Activated CD4-positive, CD25-positive, alpha-beta regulatory T cell treated with anti-CD3 and anti-CD28 coated beads, Interleukin-2, amount 50 U/mL, for 16 hours (primary cell): Measurements from ENCODE around the gene ERCC3.
"Not testable (repeated sequence)": the region's sequence is repeated elsewhere in the genome, so short reads cannot be mapped to it uniquely, and the experiment has no call there.

Source experiments
- DNase-seq: peaks from one replicate; pipeline ENCODE4 v3.0.0-alpha.2; 2020; ENCODE audit warnings: low read depth, low spot score

The ERCC3 gene

DNA sequence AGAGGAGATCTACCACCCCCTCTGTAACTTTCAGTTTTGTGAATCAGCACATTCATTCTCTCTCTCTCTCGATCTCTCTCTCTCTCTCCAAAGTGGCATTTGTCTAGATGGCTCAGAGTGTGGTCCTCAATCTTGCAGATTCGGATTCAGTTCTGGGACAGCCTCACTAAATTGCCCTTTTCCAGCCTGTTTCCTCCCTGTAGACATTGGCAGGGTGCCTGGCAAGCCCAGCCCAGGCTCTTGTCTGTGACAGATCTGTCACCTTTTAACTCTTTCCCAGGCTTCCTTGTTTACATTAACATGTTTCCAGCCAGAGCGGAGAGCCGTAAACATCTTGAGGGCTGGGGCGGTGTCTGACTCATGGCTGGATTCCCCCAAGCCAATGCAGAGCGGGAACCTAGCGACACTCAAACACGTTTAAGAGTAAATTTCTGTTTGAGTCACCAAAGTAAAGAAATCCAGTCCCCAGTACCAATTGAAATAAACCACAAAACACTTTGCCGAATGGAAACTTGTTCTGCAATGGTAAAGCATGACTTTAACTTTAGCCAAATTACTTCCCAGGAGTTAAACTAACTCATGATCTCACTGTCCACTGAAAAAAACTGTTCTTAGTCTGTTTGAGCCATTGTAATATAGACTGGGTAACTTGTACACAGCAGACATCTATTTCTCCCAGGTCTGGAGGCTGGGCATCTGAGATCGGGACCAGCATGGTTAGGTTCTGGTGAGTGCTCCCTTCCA lies 67.3 kb downstream of the ERCC3 start:
- DNase-seq: no peak

DNA sequence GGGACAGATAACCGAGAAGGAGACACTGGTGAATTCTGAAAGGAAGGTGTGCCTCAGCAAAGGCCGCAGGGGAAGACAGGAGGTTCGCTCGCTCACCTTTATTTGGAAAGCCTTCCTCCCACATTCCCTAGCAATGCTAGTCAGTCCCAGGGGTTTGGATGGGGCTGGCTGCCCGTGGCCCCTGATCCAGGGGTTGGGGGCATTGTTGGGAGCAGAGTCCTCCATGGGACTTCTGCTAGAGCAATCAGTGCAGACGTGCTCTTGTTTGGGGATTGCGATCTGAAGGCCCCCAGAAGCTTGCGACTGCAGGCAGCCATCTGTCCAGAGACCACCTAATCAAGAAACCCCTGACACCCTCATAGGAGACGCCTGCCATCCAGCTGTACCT lies 67.8 kb downstream of the ERCC3 start:
- no peak for DNase-seq

DNA sequence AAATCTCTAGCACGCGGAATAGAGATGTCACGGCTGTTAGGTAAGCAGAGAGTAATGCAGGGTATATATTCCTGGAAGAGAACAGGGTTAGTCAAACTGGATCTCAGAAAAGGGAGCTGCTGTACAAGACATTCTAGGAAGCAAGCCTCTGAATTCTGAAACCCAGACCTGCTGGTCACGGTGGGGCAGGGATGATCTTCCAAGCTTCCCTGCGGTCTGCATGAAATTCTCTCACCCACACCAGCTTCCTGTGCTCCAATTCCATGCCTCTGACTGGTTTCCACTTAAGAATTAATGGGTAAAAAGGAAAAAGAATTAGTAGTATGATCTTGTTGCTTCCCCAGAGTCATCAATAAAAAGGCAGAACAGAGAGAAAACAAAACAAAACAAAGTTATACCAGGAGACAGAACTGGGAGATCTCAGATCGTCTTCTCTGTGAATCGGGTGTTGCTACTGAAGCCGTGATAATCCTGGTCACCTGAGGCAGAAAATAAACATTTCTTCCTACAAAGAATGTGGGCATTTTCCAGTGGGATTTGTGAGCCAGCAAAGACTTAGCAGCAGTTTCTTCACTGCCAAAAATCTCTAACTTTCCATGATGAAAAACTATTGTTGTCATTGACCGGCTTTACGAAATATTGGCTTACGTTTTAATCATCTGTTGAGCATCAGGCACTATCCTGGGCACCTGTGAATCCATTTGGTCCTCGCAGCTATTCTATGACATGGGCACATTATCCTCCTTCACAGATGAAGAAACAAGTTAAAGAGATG lies 68.6 kb downstream of the ERCC3 start:
- DNase-seq: no peak

DNA sequence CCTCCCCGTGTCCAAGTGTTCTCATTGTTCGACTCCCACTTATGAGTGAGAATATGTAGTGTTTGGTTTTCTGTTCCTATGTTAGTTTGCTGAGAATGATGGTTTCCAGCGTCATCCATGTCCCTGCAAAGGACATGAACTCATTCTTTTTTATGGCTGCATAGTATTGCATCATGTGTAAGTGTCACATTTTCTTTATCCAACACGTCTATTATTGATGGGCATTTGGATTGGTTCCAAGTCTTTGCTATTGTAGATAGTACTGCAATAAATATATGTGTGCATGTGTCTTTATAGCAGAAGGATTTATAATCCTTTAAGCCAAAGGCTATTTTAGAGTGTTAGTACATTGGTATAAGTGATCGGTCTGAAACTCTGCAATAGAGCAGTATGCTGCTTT lies 69.8 kb downstream of the ERCC3 start:
- DNase-seq: not testable (repeated sequence)

DNA sequence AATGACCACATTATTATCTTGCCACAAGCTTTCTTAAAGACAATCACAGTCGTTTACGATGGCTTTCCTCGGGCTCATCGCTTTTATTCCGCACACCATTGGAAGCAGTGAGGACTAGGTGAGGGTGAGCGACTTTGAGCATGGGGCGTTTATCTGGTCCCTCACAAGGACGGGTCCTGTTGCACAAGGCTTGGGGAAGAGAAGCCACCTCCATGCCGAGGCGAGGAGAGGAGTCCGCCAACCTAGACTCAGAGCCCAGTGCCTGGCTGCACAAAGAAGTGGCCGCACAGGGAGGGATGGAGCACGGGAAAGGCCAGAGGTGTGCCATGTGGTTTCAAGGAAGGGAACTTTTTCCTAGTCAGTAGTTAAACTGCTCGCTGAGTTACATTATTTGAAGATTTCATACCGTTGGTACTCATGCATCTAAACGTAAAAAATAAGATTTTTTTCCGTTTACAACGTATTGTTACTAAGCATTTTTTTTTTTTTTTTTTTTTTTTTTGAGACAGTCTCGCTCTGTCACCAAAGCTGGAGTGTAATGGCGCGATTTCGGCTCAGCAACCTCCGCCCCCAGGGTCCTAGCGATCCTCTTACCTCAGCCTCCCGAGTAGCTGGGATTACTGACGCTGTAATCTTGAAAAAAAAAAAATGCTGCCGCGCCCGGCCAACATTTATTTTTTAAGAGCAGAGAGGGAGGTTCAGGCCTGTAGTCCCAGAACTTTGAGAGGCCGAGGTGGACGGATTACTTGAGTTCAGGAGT lies 73.0 kb downstream of the ERCC3 start:
- DNase-seq: no peak

DNA sequence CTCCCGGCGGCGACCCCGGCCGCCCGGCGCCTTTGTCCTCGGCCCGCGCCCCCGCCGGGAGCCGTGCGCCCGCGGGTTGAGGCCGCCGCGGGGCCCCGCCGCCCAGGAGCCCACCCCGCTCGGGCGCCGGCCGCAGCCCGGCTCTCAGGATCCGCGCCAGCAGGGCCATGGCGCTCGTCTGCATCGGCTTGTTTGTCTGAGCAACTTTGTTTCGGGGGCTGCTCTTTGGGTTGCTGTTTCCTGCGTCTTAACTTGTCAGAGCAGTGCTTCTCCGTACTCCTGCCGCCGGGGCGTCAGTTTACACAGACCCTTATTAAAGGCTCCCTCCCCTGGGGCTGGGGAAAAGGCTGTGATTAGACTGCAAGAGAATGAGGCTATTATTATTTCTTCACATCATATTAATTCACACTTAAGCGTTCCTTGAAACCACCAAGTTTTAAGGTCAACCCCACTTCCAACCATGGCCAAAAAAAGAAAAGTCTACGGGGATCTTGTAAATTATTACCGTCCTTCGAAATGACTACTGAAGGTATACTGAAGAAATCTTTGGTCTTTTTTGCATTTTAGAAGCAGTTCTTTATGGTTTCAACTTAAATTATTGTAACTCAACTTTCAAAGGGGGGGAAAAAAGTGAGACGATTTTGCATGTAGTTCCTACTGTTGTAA lies 73.7 kb downstream of the ERCC3 start, which contains the start of gene CYP27C1:
Gene CYP27C1, minus strand, starts transcription at position 198 of the 666 bp plus-strand sequence. Its CDS starts 29 bp downstream, at position 169.
- DNase-seq: no peak

DNA sequence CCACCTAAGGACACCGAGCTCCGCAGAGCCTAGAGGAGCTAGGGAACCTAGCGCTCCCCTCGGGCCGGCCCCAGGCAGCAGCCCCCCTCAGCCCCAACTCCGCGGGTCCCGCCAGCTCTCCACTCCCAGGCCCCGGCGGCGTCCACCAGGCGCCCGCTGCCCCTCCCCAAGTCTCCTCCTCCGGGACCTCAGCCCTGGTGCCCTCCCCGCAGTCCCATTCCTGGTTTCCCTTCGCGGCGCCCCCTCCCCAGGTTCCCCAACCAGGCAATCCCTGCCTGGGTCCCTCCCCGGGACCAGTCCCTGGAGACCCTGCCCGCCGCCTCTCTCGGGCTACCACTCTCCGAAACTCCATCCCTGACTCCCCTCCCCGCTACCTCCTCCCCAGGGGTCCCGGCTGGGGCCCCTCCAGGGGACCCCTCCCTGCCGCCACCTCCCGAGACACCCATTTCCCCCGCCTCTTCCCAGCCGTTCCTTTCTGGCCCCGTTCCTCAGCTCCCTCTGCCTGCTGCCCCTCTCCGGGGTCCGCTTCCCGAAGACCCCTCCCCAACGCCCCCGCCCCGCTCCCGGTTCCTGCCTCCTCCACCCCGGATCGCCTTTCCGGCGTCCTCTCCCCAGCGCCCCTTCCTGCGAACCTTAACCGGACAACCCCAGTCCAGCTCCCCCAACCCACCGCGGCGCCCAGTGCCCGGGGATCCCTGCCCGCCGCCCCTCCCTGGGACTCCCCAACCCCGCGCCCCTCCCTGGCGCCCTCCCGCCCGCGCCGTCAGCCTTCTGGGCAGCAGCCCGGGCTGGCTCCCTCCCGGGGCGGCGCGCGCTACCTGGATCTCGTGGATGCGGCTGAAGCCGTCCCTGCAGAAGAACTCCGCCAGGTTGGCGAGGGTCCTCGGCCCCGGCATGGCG lies 74.5 kb downstream of the ERCC3 start:
- DNase-seq: no peak

DNA sequence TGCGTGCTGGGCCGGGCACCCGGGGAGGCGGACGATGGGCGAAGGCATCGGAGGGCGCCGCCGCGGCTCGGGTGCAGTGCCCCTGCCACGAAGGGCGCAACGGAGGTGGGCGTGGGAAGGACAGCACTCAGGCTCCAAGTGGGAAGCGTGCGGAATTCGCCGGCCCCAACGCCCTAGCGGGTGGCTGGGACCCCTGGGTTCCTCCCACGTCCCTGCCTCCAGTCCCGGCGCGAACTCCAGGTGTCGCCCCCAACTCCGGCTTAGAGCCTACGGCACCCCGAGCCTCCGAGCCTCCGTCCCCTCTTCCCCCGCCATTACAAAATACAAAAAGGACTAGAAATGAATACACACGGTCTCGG lies 75.2 kb downstream of the ERCC3 start:
- DNase-seq: no peak

DNA sequence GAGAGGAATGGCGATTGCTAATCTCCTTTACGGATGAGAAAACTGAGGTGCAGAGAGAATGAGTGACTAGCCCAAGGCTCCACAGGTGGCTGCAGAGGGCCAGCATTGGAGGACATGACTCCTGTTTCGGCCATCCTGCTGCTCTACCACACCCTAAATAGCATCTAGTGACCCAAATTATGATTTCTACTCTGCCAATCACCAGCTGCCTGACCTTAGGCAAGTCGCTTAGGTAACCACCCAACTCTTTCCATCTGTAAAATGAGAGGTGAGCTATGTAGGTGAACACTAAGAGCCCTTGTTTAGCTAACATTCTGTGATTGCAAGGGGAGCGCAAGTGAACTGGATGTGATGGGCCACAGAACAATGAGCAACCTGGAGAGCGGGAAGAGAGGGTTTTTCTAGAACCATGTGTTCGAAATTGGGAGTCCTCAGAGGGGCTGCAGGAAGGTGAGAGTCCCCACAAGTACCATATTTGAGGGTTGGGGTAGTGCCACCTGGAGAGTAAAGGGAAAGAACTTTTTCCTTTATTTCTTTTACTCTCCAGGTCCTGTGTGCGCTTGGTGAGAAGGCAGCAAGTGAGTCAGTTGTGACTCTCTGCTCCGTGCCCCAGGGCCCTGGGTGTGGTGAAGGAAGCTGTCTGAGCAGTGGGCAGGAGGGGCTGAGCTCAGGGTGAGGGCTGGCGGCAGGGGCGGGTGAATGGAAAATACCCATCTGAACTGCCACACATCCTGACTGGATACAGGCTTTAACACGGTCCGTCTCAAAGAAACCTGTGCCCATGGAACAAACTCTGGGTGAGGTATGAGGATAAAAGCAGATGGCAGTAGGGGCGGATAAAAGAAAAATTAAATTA lies 76.2 kb downstream of the ERCC3 start:
- DNase-seq: no peak

DNA sequence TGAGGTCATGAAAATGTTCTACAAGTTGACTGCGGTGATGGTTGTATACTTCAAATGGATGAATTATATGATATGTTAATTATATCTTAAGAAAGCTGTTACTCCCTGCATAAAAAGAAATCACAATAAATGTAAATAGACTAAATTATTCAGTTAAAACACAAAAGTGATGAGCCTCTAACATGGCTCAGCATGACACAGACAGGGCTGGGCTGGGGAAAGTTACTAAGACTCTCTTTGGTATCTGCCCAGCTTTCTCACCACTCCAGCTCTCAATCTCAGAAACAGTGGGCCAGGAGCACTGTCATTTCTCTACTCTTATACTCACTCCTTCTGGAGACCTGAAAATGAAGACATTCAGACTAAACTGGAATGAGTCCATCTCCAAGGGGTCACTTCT lies 77.4 kb downstream of the ERCC3 start:
- no peak for DNase-seq

DNA sequence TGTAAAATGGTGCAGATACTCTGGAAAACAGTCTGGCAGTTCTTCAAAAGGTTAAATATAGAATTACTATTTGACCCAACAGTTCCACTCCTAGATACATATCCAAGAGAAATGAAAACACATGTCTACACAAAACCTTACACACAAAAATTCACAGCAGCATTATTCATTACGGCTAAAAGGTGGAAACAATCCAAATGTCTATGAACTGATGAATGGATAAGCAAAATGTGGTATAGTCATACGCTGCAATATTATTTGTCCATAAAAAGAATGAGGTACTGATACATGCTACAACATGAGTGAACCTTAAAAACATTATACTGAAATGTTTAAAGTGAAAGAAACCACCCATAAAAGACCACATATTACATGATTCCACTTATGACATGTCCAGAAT lies 77.8 kb downstream of the ERCC3 start:
- no peak for DNase-seq

DNA sequence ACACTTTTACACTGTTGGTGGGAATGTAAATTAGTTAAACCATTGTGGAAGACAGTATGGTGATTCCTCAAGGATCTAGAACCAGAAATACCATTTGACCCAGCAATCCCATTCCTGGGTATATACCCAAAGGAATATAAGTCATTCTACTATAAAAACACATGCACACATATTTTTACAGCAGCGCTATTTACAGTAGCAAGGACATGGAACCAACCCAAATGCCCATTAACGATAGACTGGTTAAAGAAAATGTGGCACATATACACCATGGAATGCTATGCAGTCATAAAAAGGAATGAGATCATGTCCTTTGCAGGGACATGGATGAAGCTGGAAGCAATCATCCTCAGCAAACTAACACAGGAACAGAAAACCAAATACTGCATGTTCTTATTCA lies 79.7 kb downstream of the ERCC3 start:
- not testable (repeated sequence) for DNase-seq

DNA sequence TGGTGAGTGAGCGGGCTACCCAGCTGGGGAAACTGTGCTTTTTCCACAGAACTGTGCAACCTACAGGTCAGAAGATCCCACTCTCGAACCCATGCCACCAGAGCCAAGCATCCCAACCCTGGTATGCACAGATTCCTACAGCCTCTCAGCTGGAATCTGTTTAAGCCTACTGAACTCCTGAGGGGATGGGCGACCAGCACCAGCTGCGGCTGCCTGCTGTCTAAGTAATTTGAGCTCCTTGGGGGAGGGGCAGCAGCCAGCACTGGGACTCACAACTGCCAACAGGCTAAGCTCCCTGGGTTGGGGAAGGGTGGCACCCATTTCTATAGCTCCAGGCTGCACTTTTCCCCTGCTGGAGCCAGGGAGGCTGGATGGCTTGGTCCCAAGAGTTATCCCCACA lies 85.6 kb downstream of the ERCC3 start:
- no peak for DNase-seq
